NOMO-1 treated with dmso at 0.1 percent for 144 hours (cell line): ENCODE measurements around the gene PFDN1.
"Not testable (repeated sequence)": the region's sequence is repeated elsewhere in the genome, so short reads cannot be mapped to it uniquely, and the experiment has no call there.

ENCODE experiments used
- DNase-seq: peaks from one replicate; lab custom pipeline; 2025; ENCODE audit not compliant: unreplicated experiment; lab: John Stamatoyannopoulos, UW

Gene PFDN1, protein sequence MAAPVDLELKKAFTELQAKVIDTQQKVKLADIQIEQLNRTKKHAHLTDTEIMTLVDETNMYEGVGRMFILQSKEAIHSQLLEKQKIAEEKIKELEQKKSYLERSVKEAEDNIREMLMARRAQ

DNA sequence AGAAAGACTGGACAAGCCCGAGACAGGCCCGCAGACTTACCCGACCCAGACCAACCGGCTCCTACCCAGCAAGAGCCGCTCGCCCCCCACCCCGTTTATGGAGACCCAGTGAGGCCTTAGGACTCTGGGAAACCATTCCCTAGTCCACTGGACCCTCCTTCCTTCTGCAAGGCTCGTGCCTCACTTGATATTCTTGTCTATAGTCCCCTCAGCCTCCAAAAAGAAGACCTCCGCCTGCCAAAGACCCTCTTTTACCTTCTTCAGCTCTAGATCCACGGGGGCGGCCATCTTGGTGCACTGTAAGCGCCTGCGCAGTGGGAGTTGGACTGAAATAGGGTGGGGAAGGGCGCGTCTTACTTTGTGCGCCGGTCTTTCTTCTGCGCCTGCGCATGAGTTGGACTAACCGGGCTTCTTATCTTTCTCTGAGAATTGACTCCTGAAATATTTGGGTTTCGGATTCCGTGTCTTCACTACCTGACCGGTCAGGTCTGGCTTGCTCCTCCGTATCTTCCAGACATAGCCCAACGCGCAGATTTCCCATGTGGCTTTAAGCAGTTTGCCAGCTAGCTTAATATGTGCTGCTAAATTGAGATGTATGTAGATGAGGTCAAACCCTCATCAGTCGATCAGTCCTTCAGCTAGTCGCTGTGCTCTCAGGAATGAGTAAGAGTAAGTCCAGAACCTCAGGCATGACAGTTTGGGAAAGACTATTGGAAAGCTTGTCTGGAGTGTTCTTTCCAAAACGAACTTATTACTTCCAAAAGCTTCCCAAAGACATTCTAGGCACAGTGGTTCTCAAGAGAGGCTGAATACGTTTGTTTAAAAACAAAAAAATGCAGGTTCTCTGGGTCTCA, at the start of gene PFDN1:
Gene PFDN1, minus strand, starts transcription at position 316 of the 854 bp plus-strand sequence. Its CDS starts 28 bp downstream, at position 288.
- peak; percentile 89 for DNase-seq

DNA sequence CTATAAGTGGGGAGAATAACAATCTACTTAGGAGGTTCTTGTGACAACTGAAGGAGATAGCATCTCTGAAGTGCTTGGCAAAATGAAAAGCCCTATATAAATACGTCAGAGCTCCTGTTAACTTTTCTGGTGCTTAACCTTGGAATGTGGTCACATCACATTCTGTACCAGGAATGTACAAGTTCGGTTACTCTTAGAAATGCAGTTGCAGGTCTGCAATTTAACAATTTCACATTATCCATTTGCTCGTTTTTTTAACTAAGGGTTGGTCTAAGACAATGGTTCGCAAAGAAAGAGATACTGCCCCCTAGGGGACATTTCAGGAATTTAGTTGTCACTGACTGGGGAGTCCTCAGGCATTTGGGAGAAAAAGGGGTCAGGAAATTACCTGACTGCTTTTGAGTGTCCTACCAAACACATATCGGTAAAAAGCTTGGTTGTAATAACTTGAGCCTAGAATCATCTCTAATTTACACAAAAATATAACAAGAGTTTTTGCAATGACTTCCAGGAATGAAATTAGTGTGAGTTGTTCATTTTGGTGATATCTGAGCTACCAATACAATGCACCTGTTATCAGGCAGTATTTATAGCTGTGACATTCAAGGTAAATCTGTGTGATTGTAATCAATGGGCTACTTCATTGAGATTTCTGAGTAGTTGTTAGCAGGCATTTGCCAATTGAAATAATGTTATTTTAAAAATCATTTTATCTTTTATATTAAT, 48.9 kb upstream of the PFDN1 start:
- peak; percentile 35 for DNase-seq

GRCh38 chr5:140349244-140349643, 46.3 kb upstream of the PFDN1 start:
- no peak for DNase-seq

DNA sequence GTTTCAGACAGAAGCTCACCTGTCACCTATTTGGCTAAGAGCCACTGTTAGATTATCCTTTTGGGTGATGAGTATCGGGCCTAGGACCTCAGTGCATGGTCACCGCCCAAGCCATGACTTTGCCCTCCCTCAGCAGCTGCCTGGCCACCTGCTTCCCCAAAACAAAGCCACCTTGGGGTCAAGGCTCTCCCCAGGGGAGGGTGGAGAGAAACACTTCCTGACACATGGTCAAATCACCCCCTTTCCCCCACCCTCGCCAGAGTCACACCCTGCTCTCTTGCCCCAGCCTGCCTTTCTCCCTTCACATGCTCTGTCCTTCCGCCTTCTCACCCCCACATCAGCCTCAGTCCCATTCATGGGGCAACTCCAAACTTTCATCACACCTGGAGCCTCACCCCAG, 45.2 kb upstream of the PFDN1 start:
- DNase-seq, result no peak

- DNase-seq, result no peak
Measured at GRCh38 chr5:140347360-140347759, 44.5 kb upstream of the PFDN1 start.

DNA sequence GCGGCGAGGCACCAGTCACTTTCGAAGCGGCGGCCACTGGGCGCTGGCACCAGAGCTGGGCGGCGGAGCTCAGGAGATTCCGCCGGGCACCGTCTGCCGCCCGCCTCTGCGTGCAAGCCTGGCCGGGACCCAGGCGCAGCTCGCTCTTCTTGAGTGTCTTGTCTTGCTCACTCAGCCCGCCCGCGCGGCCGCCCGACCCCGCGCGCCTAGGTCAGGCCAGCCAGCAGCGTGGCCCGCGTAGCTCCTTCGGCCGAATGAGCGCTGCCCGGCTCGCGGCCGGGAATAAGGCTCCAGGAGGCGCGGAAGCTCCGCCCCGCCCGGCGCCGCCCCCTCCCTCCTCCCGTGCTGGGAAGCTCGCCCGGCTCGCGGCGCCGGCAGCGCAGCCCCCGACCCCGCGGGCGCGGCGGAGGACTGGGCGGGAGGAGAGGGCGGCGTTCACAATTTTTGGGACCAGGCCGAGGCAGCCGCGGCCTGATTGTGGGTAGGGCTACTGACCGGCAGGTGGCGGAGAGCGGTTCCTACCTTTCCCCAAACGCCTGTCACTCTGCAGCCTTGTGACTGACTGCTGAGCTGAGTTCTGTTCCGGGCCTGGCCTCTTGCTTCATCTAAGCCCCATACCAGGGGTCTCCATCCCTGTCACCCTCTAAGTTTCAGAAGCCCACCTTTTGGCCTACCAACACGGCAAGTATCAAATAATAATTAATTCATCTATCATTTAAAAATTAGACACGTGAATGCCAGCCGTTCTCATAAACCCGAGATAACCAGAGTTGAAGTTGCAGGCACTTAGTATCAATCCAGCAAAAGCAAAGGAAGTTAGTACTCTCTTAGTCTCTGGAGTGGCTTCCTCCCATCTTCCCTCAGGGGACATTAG, 43.7 kb upstream of the PFDN1 start, which contains the start of gene HBEGF:
Gene HBEGF, minus strand, starts transcription at position 256 of the 874 bp plus-strand sequence. CDS start 275 bp downstream, outside the sequence.
- DNase-seq, result peak; percentile 69

DNA sequence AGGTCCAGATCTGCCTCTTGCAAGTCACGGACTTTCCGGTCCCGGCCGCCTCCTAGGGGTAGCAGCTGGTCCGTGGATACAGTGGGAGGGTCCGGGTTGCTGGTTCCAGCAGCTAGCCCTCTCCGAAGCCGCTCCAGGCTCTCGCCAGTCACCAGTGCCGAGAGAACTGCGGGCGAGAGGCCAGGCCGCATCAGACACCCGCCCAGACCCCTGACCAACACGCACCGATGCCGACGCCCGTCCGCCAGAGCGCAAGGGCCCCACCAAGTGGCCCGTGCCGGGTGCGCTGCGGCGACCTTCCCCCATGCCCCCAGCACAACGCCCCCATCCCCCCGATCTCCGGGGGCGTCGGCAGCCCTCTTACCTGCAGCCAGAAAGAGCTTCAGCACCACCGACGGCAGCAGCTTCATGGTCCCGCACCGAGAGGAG, 43.0 kb upstream of the PFDN1 start:
- DNase-seq, result peak; percentile 59

DNA sequence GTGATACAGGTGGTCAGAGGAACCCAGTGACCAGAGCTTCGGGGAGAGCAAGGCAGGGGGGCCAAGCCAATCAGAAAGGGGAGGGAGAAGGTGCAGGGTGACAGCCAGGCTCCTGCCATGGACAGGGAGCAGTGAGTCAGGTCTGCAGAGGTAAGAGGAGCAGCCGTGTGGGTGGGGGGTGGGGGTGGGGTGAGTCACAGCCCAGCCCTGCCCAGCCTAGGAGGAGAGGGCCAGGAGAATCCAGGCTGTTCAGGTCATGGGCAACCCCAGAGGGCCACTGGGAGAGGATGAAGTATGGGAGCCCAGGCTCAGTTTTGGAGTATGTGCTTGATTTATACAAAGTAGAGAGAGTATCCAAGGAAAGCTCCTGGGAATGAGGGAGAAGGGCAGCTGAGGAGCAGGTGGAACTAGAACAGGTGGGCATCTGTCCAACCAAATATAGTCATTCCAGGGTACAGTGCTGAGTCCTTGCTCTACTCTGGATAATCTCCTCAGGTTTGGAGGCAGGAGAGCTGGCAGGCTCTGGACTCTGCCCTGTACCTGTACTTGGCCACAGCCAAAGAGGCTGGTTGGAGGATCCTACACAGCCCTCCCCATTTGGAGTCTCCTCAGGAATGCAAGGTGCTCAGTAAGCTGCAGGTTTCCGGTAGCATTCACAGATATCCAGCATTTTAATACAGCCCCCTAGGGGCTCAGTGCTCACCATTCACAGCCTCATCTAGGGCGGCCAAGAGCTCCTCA, 42.0 kb upstream of the PFDN1 start:
- DNase-seq, result no peak

GRCh38 chr5:140343849-140344248, 40.9 kb upstream of the PFDN1 start:
- not testable (repeated sequence) for DNase-seq

GRCh38 chr5:140342896-140343295, 40.0 kb upstream of the PFDN1 start:
- DNase-seq, result no peak

- peak; percentile 79 for DNase-seq
Measured at GRCh38 chr5:140342287-140342686, 39.4 kb upstream of the PFDN1 start.

- no peak for DNase-seq
Measured at GRCh38 chr5:140341591-140341990, 38.7 kb upstream of the PFDN1 start.

DNA sequence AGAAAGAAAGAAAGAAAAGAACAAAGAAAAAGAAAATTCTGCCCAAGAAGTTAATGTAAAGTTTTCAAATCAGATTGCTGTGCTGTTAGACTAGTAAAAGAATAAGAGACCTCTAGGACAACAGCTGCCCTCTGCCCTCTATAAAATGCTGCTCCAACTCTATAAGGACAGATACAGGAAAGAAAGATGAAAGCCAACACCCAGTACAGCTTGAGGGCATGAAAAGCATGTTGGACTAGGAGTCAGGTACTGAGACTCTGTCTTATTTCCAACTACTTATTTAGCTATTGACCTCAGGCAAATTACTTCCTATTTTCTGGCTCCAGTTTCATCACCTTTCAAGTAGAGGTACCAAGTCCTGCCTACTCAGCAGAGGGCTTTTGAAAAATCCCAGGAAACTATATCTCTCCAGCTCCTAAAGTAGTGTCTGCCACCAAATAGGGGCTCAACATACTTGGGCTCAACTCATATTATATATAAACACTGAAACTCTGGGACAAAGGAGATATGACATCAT, 37.8 kb upstream of the PFDN1 start:
- peak; percentile 53 for DNase-seq

- no peak for DNase-seq
Measured at GRCh38 chr5:140339636-140340035, 36.7 kb upstream of the PFDN1 start.

- no peak for DNase-seq
Measured at GRCh38 chr5:140338908-140339307, 36.0 kb upstream of the PFDN1 start.

- DNase-seq, result no peak
Measured at GRCh38 chr5:140338336-140338735, 35.4 kb upstream of the PFDN1 start.

- no peak for DNase-seq
Measured at GRCh38 chr5:140337880-140338279, 35.0 kb upstream of the PFDN1 start.

DNA sequence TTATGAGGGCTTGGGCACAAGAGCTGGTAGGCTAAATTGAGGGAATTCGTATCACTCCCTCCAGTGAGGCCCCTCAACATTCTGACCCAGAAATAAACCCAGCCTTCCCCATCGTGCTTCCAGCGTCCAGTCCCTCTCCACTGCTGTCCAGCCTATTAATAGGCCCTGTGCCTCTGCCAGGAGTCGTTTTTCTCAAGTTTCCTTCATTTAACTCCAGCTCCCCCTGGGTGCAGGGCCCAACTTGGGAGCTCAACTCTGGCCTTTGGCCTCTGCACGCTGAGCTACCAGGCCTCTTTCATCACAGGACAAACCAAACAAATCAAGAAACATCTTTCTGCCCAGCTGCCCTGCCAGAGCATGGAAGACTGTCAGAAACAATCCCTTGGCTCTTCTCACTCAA, 33.5 kb upstream of the PFDN1 start:
- no peak for DNase-seq

DNA sequence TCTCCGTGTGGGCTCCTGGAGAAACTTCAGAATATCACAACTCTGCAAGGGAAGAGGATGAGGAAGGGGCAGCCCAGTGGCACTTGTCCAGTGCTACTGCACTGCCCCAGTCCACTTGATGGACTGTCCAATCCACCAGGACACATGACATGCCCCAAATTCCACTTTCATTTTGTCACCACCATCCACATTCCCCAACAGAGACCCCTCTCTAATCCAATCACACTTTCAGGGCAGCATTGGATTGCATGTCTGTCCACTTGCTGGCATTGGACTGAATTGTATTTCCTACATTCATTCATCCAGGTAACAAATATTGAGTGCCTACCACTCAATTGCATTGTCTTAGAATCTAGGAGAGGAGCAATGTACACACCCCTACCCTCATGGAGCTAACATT, 28.7 kb upstream of the PFDN1 start:
- no peak for DNase-seq
